A673 (cell line): ENCODE data around the gene FMC1.

Source experiments
- CTCF ChIP-seq: fragments of 300-800, 200-600 bp; sonication (generic); conservative IDR thresholded peaks from 2 replicates; pipeline ENCODE4 v1.5.1; 2017; ENCODE audit warnings: low read depth, mild to moderate bottlenecking, antibody characterized with exemption, low read length, moderate library complexity, mixed read lengths
- EZH2 ChIP-seq: fragments of 200-600 bp; sonication (generic); IDR thresholded peaks from 2 replicates; pipeline ENCODE4 v1.6.1; 2017; ENCODE audit warnings: borderline replicate concordance, low read depth, mild to moderate bottlenecking, mixed read lengths, antibody characterized with exemption, low read length; ENCODE audit not compliant: poor library complexity, severe bottlenecking

DNA sequence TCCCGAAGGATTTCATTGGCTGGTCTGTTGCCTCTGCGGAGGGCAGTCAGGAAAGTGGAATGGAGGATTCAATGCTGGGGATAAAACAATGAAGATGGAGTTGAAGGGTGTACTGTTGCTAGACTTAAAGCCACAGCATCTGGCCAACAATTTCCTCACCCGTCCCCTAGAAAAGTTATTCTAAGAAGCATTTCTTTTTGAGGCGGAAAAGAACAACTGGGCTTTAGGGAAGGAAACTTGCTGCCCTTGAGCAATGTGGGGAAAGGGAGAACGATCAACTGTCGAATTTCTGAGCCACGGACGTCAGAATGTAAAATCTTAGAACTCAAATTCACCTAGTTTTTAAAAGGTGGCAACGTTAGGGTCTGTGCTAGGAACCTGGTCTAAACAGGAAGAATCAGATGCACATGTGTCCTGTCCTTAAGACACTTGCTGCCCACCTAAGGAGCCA lies 664 bp downstream of the FMC1 start:
- TF ChIP-seq CTCF (no peak), EZH2 (no peak)
